HepG2 (cell line): ENCODE measurements around the gene PPP1R9B. TPM values are rescaled to one million over a fixed set of nuclear protein-coding genes. Genes with fewer than 3 reads are reported as not detected.

ENCODE experiments used
- ARNTL ChIP-seq: sonication (generic); formaldehyde crosslinking; IDR thresholded peaks from 2 replicates; pipeline ENCODE4 v1.4.0; 2020; ENCODE audit warnings: mild to moderate bottlenecking, missing genetic modification reagents
- BORCS8-MEF2B ChIP-seq: sonication (generic); formaldehyde crosslinking; IDR thresholded peaks from 2 replicates; pipeline ENCODE4 v1.8.0; 2022; ENCODE audit warnings: mild to moderate bottlenecking, missing genetic modification reagents
- CBX1 ChIP-seq: IDR thresholded peaks from one replicate; pipeline ENCODE4 v1.6.1; 2016; ENCODE audit warnings: antibody characterized with exemption, low read depth
- DPF2 ChIP-seq: sonication (generic); formaldehyde crosslinking; IDR thresholded peaks from 2 replicates; pipeline ENCODE4 v1.4.0; 2020; ENCODE audit warnings: mild to moderate bottlenecking, low read depth, missing genetic modification reagents, borderline replicate concordance
- DR1 ChIP-seq: sonication (generic); formaldehyde crosslinking; IDR thresholded peaks from 2 replicates; pipeline ENCODE4 v1.8.0; 2021; ENCODE audit warnings: mild to moderate bottlenecking, missing genetic modification reagents, inconsistent platforms
- ELF3 ChIP-seq: IDR thresholded peaks from 2 replicates; pipeline ENCODE4 v1.6.1; 2016; ENCODE audit warnings: missing genetic modification reagents, missing compliant biosample characterization
- ELK4 ChIP-seq: sonication (generic); formaldehyde crosslinking; IDR thresholded peaks from 2 replicates; pipeline ENCODE4 v1.9.0; 2021; ENCODE audit warnings: missing genetic modification reagents, borderline replicate concordance
- ERF ChIP-seq: IDR thresholded peaks from 2 replicates; pipeline ENCODE4 v1.6.1; 2018; ENCODE audit warnings: missing biosample characterization, missing genetic modification reagents
- HMGXB4 ChIP-seq, 2 experiments: sonication (generic) in 1 of 2; formaldehyde crosslinking in 1 of 2; IDR thresholded peaks; 2 replicates each; pipeline versions ENCODE4 v1.4.0 to v1.6.1; 2018 to 2020; ENCODE audit warnings: missing genetic modification reagents in 2 of 2, borderline replicate concordance in 1 of 2, low read depth in 1 of 2, mild to moderate bottlenecking in 1 of 2, missing biosample characterization in 1 of 2
- HNF1B ChIP-seq: sonication (generic); formaldehyde crosslinking; IDR thresholded peaks from 2 replicates; pipeline ENCODE4 v1.5.1; 2020; ENCODE audit warnings: mild to moderate bottlenecking, moderate library complexity, missing genetic modification reagents
- HNF4A ChIP-seq: sonication (generic); formaldehyde crosslinking; IDR thresholded peaks from 2 replicates; pipeline ENCODE4 v1.4.0; 2020; ENCODE audit warnings: missing genetic modification reagents
- JUND ChIP-seq: sonication (generic); formaldehyde crosslinking; IDR thresholded peaks from 2 replicates; pipeline ENCODE4 v1.8.0; 2022; ENCODE audit warnings: mild to moderate bottlenecking, missing genetic modification reagents
- KDM3A ChIP-seq: IDR thresholded peaks from 2 replicates; pipeline ENCODE4 v1.6.1; 2018; ENCODE audit warnings: low read depth, missing compliant biosample characterization
- KDM5A ChIP-seq: fragments of 200-600 bp; sonication (generic); IDR thresholded peaks from 2 replicates; pipeline ENCODE4 v1.7.0; 2018; ENCODE audit warnings: antibody characterized with exemption, mild to moderate bottlenecking, low read length, borderline replicate concordance
- KDM5B ChIP-seq: sonication (generic); formaldehyde crosslinking; IDR thresholded peaks from 2 replicates; pipeline ENCODE4 v1.4.0; 2020; ENCODE audit warnings: missing genetic modification reagents, mild to moderate bottlenecking, borderline replicate concordance
- MEIS1 ChIP-seq: sonication (generic); formaldehyde crosslinking; IDR thresholded peaks from 2 replicates; pipeline ENCODE4 v1.9.0; 2021; ENCODE audit warnings: mild to moderate bottlenecking, missing genetic modification reagents, moderate library complexity, borderline replicate concordance
- SP1 ChIP-seq, 2 experiments: fragments of 450-650 bp in 1 of 2; sonication (generic) in 1 of 2; formaldehyde crosslinking in 1 of 2; IDR thresholded peaks; 2 replicates each; pipeline versions ENCODE4 v1.4.0 to v1.6.1; 2016 to 2020; ENCODE audit warnings: missing genetic modification reagents in 1 of 2
- ZBTB26 ChIP-seq: IDR thresholded peaks from 2 replicates; pipeline ENCODE4 v1.6.1; 2016; ENCODE audit warnings: missing compliant biosample characterization, missing genetic modification reagents, borderline replicate concordance
- ZNF10 ChIP-seq: sonication (generic); formaldehyde crosslinking; IDR thresholded peaks from 2 replicates; pipeline ENCODE4 v1.4.0; 2020; ENCODE audit warnings: mild to moderate bottlenecking, low read depth, missing genetic modification reagents, borderline replicate concordance
- ZNF253 ChIP-seq: sonication (generic); formaldehyde crosslinking; IDR thresholded peaks from 2 replicates; pipeline ENCODE4 v1.8.0; 2022; ENCODE audit warnings: mild to moderate bottlenecking, missing genetic modification reagents, borderline replicate concordance
- ZNF260 ChIP-seq: sonication (generic); formaldehyde crosslinking; IDR thresholded peaks from 2 replicates; pipeline ENCODE4 v1.4.0; 2020; ENCODE audit warnings: missing genetic modification reagents, low read depth, mild to moderate bottlenecking, borderline replicate concordance
- ZNF362 ChIP-seq: sonication (generic); formaldehyde crosslinking; IDR thresholded peaks from 2 replicates; pipeline ENCODE4 v1.4.0; 2020; ENCODE audit warnings: missing genetic modification reagents, mild to moderate bottlenecking, borderline replicate concordance
- polyA plus RNA-seq, 8 experiments: library from polyadenylated mRNA; depleted of rRNA in 3 of 8; stranded (reverse) in 7 of 8; unstranded in 1 of 8; fragments of >200 nt; fragmentation: Illumina TruSeq in 4 of 8; extraction: Trizol in 4 of 8; gene quantifications; 2 replicates each; pipeline versions ENCODE4 v1.2.1 to v1.2.3, GENCODE V29; 2011 to 2016; ENCODE audit warnings: low read depth in 4 of 8, missing spikeins in 1 of 8, mixed read lengths in 1 of 8; ENCODE audit not compliant: insufficient read depth in 1 of 8
- total RNA-seq, 5 experiments: library from RNA; depleted of rRNA; stranded (reverse); fragments of >200 nt; fragmentation: Illumina TruSeq; extraction: Trizol; gene quantifications; 2 replicates each; pipeline ENCODE4 v1.2.3, GENCODE V29; 2016; ENCODE audit warnings: low read depth in 1 of 5

PPP1R9B gene
- total and polyA plus RNA-seq, 2 of the 13 experiments (the other 11 are each of a cell fraction or from before 2014, with no cell fraction given), result 9.4 to 15.8 TPM

- TF ChIP-seq ZNF10 (CRISPR knock-in tag), result no peak
- TF ChIP-seq SP1 (IDR thresholded peaks at IDR 0.05), result no peak
- TF ChIP-seq SP1 (CRISPR knock-in tag; IDR thresholded peaks at IDR 0.05), result peak; percentile 20; the same call in 1 of the 2 replicates
- no peak for TF ChIP-seq HNF4A
- peak; percentile 41; the same call in 1 of the 2 replicates for TF ChIP-seq KDM5B (CRISPR knock-in tag)
- no peak for TF ChIP-seq ZNF260 (CRISPR knock-in tag)
- no peak for TF ChIP-seq DPF2 (CRISPR knock-in tag)
- TF ChIP-seq ZNF253 (CRISPR knock-in tag), result no peak
- no peak for TF ChIP-seq CBX1
- no peak; the same call in 1 of the 2 replicates for TF ChIP-seq DR1 (CRISPR knock-in tag)
- no peak for TF ChIP-seq BORCS8-MEF2B (CRISPR knock-in tag)
- TF ChIP-seq HMGXB4 (CRISPR knock-in tag; IDR thresholded peaks at IDR 0.05; ENCODE audit: borderline replicate concordance in 1 of 2, low read depth in 1 of 2), result no peak
- no peak for TF ChIP-seq KDM5A
- TF ChIP-seq ZBTB26 (CRISPR knock-in tag), result no peak
- TF ChIP-seq ERF (CRISPR knock-in tag), result no peak
- no peak for TF ChIP-seq ELK4
- no peak for TF ChIP-seq ELF3
- 0 out of 2 replicates have a peak, but pooled peaks have one; percentile 26 for TF ChIP-seq JUND
- no peak for TF ChIP-seq MEIS1 (CRISPR knock-in tag)
- TF ChIP-seq ARNTL (CRISPR knock-in tag), result no peak
- TF ChIP-seq HNF1B (CRISPR knock-in tag), result no peak
- TF ChIP-seq KDM3A (CRISPR knock-in tag), result no peak
- no peak for TF ChIP-seq ZNF362 (CRISPR knock-in tag)
Observed at GRCh38 chr17:50169121-50169764, 18.8 kb upstream of the PPP1R9B start (continued).
